ENCODE measurements around the gene FAM72C. TPM values are rescaled to one million over a fixed set of nuclear protein-coding genes. Genes with fewer than 3 reads are reported as not detected.
"Not testable (repeated sequence)": the region's sequence is repeated elsewhere in the genome, so short reads cannot be mapped to it uniquely, and the experiment has no call there.

Gene FAM72C
- total RNA-seq, 2 donors from 2014 or later = 11.7 to 11.8 TPM

DNA sequence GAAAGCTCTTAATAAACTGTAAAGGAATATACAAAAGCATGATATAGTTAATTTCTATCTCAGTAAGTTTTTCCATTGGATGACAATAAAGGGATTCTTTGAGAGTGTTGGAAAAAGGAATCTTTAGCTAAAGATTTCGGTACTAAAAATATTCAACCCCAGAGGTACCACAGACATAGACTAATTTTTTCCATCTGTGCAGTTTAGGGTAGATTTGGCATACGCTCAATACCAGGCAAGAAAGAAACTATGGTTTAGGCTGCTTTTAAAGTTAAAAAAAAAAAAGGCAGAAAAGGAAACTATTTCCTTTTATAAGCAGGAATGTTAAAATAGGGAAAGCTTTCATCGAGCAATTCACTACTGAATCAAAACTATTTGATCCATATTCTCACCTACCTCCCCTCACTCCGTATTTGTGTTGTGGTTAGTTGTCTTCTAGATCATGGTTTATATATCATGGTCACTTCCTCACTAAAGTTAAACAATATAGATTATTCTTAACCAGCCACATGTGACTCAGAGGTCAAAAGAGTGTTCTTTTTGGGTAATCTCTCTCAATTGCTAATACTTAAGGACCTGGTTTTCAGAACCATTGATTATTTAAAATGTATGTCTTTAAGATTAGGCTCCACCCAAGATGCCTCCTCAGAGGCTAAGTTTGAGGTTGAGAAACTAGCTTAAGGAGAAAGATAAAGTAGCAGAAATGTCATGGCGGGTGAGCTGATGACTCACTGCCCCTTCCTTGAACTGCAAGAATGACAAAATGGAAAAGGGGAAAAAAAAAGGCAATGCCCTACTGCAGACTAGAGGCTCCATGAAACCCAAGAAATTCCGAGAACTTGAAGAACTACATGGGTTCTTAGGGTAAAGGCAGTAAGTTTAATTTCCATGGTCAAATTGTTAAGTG is 20.0 kb downstream of the FAM72C start:
- H3K4me3 Mint-ChIP-seq; H3K9me3 Mint-ChIP-seq; H3K4me1 Mint-ChIP-seq; H3K27ac Mint-ChIP-seq; H3K36me3 Mint-ChIP-seq (ENCODE audit: low read depth); H3K27me3 Mint-ChIP-seq: not testable (repeated sequence)
- ATAC-seq (replicated peaks) = peak; percentile 74

- not testable (repeated sequence) for H3K27ac Mint-ChIP-seq
Observed at GRCh38 chr1:143947749-143948148, 24.0 kb downstream of the FAM72C start.

DNA sequence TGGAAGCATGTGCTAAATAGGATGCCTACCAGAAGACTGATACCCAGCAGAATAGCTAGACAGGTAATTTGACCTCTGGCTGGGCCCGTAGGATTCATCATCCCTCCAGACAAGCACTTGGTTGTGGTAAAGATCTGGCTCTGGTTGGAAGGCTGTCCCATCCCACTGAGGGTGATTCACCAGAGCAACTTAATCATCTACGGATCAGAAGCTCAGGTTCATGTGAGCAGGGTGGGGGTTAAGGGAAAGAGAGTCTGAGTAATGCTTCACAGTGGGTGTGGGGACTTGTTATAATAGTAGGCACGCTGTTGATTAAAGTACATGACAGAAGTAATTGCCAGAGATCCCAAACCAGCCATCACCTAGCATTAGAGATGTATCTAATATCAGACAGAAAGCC is 26.5 kb downstream of the FAM72C start:
- H3K27me3 Mint-ChIP-seq; H3K36me3 Mint-ChIP-seq (ENCODE audit: low read depth); H3K27ac Mint-ChIP-seq; H3K4me1 Mint-ChIP-seq; H3K4me3 Mint-ChIP-seq; H3K9me3 Mint-ChIP-seq: not testable (repeated sequence)
- peak; percentile 39 for ATAC-seq (replicated peaks)

More at GRCh38 chr1:143947749-143948148, 24.0 kb downstream of the FAM72C start:
- not testable (repeated sequence) for ATAC-seq (replicated peaks); H3K4me3 Mint-ChIP-seq; H3K4me1 Mint-ChIP-seq; H3K36me3 Mint-ChIP-seq (ENCODE audit: low read depth); H3K27me3 Mint-ChIP-seq; H3K9me3 Mint-ChIP-seq

GRCh38 chr1:143944576-143945240 is 27.1 kb downstream of the FAM72C start:
- not testable (repeated sequence) for H3K4me3 Mint-ChIP-seq; H3K36me3 Mint-ChIP-seq (ENCODE audit: low read depth); H3K9me3 Mint-ChIP-seq; H3K4me1 Mint-ChIP-seq; H3K27me3 Mint-ChIP-seq; H3K27ac Mint-ChIP-seq; ATAC-seq (replicated peaks)

DNA sequence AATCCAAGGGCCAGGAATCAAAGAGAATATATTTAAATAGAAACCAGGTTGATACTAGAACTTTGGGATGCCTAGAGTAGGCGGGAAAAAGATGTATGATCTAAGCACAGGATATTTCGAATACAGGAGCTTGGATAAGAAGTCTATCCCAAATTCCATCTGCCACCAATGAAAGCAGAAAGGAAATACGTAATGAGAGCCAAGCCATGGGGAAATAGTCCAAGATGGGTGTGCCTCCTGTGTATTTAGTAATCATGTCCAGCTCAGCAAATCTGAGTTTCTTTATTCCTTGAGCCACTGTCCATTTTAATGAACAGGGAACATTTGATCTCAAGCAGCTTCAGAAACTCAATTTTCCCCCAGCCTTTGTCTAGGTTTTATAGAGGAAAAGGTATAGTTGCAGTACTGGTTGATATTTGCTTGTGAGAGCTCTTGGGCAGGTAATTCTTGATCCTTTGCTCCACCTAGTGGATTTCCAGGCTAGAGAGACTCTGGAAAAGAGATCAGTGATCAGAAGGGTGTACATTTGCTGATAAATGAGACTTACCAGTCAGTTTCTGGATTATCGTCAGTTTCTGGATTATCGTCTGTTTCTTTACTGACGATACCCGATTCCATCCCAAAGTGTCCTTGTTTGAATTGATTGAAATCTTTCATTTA is 28.3 kb downstream of the FAM72C start:
- not testable (repeated sequence) for H3K27ac Mint-ChIP-seq; H3K9me3 Mint-ChIP-seq; H3K27me3 Mint-ChIP-seq; H3K4me3 Mint-ChIP-seq; H3K36me3 Mint-ChIP-seq (ENCODE audit: low read depth); H3K4me1 Mint-ChIP-seq; ATAC-seq (replicated peaks)

DNA sequence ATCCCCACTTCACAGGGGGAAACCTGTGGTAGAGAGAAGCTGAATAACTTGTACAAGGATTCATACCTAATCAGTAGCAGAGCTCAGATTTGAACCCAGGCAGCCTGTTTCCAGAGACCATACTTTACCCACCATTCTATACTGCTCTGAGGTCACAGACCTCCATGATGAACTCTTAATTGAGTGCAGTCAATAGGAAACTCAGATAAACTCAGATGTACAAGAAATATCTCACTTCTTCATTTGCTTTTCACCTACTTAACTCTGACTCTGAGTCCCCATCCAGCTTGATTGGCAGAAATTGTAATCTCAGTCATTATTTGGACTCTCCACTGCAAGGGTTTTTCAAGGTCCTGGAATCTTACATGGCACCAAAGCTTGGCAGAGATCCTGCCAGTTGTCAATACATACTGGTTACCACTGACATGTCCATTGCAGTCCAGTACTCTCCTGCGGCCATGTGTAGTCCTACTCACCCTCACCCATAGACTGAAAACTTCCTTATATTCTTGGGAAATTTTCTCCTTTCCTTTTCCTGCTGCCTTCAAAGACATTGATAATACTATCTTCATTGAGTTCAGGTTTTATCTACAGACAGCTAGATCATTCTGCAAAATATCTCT is 29.4 kb downstream of the FAM72C start:
- H3K4me1 Mint-ChIP-seq; H3K27ac Mint-ChIP-seq; H3K36me3 Mint-ChIP-seq (ENCODE audit: low read depth); H3K4me3 Mint-ChIP-seq; ATAC-seq (replicated peaks); H3K27me3 Mint-ChIP-seq; H3K9me3 Mint-ChIP-seq: not testable (repeated sequence)

GRCh38 chr1:143939666-143940065 is 32.1 kb downstream of the FAM72C start:
- not testable (repeated sequence) for H3K9me3 Mint-ChIP-seq; H3K27me3 Mint-ChIP-seq; ATAC-seq (replicated peaks); H3K4me3 Mint-ChIP-seq; H3K36me3 Mint-ChIP-seq (ENCODE audit: low read depth); H3K4me1 Mint-ChIP-seq; H3K27ac Mint-ChIP-seq

DNA sequence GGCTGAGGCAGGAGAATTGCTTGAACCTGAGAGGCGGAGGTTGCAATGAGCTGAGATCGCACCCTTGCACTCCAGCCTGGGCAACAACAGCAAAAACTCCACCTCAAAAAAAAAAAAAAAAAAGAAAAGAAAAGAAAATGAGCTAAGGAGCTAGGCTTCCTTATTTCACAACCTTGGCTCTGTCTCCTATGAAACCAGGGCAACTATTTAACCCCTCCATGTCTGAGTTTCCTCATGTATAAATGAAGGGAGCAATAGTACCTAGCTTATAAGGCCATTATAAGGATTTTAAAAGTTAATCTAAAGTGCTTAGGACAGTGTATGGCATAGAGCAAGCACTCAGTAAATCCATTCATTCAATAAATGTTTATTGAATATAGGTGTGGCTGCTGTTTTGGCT is 32.9 kb downstream of the FAM72C start:
- H3K27me3 Mint-ChIP-seq; ATAC-seq (replicated peaks); H3K4me1 Mint-ChIP-seq; H3K27ac Mint-ChIP-seq; H3K9me3 Mint-ChIP-seq; H3K36me3 Mint-ChIP-seq (ENCODE audit: low read depth); H3K4me3 Mint-ChIP-seq: not testable (repeated sequence)

DNA sequence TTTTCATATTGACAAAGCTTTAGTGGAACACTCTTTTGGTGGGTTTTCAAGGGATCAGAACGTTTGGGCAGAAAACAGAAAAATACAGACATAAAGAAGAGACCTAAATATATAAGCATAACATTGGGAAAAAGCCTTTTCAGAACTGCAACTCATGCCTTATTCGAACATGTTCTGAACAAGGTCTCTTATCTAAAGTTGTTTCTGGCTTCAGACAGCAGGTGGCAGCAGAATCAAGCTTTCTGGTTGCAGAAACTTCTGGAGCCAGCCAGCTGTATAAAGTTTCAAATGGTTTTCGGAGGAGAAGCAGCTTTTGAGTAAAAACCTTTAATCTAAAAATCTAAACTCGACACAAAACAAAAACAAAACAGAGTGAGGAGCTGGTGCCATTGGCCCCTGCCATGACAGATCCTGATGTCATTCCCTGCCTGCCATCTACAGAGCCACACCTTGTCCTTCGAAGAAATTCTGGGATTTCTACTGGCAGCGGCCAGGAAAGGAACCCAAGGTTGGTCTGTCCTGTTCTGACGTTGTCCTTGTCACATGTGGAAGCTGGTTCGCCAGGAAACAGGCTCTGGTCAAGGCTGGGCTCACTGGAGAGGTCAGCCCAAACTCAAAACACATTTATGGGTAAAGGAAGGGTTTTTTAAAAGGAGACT is 35.2 kb downstream of the FAM72C start:
- peak; percentile 43 for ATAC-seq (replicated peaks)
- H3K9me3 Mint-ChIP-seq = not testable (repeated sequence)

DNA sequence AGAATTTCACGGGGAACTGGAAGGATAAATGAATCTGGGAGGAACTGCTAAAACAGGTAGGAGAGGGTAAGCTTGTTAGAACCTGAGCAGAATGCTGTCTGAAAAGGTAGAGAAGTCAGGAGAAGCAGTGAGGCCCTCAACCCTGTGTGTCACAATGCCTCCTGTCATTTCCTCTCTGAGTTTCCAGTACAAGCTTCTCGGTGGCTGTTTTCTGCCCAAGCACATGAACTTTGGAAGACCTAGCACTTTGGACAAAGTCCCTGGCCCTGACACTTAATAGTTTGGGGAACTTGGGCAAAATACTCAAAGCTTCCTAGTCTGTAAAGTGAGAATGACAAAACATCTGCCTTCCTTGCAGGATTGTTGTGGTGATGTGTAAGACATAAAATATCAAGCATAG is 52.7 kb downstream of the FAM72C start:
- H3K27me3 Mint-ChIP-seq; H3K9me3 Mint-ChIP-seq; H3K4me3 Mint-ChIP-seq; ATAC-seq (replicated peaks); H3K27ac Mint-ChIP-seq; H3K36me3 Mint-ChIP-seq (ENCODE audit: low read depth); H3K4me1 Mint-ChIP-seq: not testable (repeated sequence)

More for the DNA sequence above, 35.2 kb downstream of the FAM72C start:
- not testable (repeated sequence) for H3K4me3 Mint-ChIP-seq; H3K36me3 Mint-ChIP-seq (ENCODE audit: low read depth); H3K27me3 Mint-ChIP-seq; H3K27ac Mint-ChIP-seq; H3K4me1 Mint-ChIP-seq

DNA sequence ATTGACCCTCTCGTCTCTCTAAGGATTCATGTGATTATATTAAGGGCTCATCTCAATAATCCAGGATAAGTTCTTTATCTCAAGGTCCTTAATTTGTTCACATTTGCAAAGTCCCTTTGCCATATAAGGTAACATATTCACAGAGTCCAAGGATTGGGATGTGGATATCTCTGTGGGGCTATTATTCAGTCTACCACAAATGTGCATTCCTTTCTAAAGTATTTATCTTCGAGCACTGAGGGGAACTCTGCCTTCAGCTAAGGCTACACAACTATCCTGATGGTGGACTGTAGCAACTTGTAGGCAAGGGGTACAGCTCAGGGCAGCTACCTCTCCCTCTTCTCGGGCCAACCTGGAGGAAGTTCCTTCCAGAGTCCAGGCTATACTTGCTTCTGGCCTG is 53.2 kb downstream of the FAM72C start:
- not testable (repeated sequence) for H3K4me3 Mint-ChIP-seq; H3K4me1 Mint-ChIP-seq; H3K9me3 Mint-ChIP-seq; H3K27ac Mint-ChIP-seq; ATAC-seq (replicated peaks); H3K27me3 Mint-ChIP-seq; H3K36me3 Mint-ChIP-seq (ENCODE audit: low read depth)

DNA sequence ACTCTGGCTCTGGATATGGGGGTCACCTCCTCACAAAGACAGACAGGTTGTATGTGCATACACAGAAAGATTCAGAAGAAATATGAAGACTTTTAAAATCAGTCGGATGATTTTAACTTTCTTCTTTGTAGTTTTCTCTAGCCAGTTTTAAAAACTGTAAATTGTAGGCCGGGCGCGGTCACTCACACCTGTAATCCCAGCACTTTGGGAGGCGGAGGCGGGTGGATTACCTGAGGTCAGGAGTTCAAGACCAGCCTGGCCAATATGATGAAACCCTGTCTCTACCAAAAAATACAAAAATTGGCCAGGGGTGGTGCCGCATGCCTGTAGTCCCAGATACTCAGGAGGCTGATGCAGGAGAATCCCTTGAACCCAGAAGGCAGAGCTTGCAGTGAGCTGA is 58.1 kb downstream of the FAM72C start:
- H3K9me3 Mint-ChIP-seq = not testable (repeated sequence)

More for the DNA sequence above, 58.1 kb downstream of the FAM72C start:
- ATAC-seq (replicated peaks); H3K4me1 Mint-ChIP-seq; H3K27me3 Mint-ChIP-seq; H3K27ac Mint-ChIP-seq; H3K4me3 Mint-ChIP-seq; H3K36me3 Mint-ChIP-seq (ENCODE audit: low read depth): not testable (repeated sequence)
